GM12878 (cell line): ENCODE results near the gene HK3. TPM values are rescaled to one million over a fixed set of nuclear protein-coding genes. Genes with fewer than 3 reads are reported as not detected.

Experiments
- ATAC-seq: fragments of 200-7000 bp; cut with Tn5 transposase; 3 replicates; pipeline ENCODE4 v1.9.1; 2020; ENCODE audit warnings: mild to moderate bottlenecking, moderate library complexity
- BruUV-seq: library from RNA; stranded (reverse); fragments of 400-500 nt; replicated peaks from 2 replicates; lab custom pipeline; 2021; lab: Mats Ljungman, UMichigan
- CTCF ChIA-PET: fragments of 300-600 bp; sonication (Branson Sonifier 250); formaldehyde crosslinking; extraction: SDS; loops from one replicate; lab custom pipeline; 2021; ENCODE audit warnings: inconsistent platforms; lab: Yijun Ruan, JAX
- POLR2A ChIA-PET: fragments of 350-600 bp; formaldehyde crosslinking; extraction: SDS; loops from one replicate; lab custom pipeline; 2021; ENCODE audit warnings: inconsistent platforms; lab: Charles Lee
- RAD21 ChIA-PET: fragments of 300-600 bp; sonication (Branson Sonifier 250); formaldehyde crosslinking; loops from one replicate; lab custom pipeline; 2023; ENCODE audit warnings: antibody characterized with exemption; ENCODE audit not compliant: unreplicated experiment; lab: Charles Lee
- SMC1A ChIA-PET: fragments of 300-600 bp; sonication (Branson Sonifier 250); formaldehyde crosslinking; loops from one replicate; lab custom pipeline; 2023; ENCODE audit not compliant: unreplicated experiment, uncharacterized antibody; lab: Charles Lee
- DNase-seq: peaks from one replicate; pipeline ENCODE4 v3.0.0-alpha.2; 2011; ENCODE audit warnings: low read depth, low spot score
- FAIRE-seq: peaks from 3 replicates; lab custom pipeline; 2011; peaks lifted over from hg19 to GRCh38; lab: Jason Lieb, UNC
- H2AFZ ChIP-seq: 2 replicates; pipeline ENCODE4 v1.6.0; 2011; ENCODE audit warnings: low read depth, low read length, control low read depth; ENCODE audit not compliant: control insufficient read depth
- H3K27ac ChIP-seq: 2 replicates; pipeline ENCODE4 v1.5.1; 2011; ENCODE audit warnings: control low read depth; ENCODE audit not compliant: control insufficient read depth, insufficient read depth
- H3K27me3 ChIP-seq, 2 experiments: replicated peaks in 1 of 2; 2 replicates each; pipeline versions ENCODE4 v1.6.0 to v1.6.1; 2011; ENCODE audit warnings: low read length in 1 of 2; ENCODE audit not compliant: control insufficient read depth in 2 of 2, insufficient read depth in 2 of 2
- H3K36me3 ChIP-seq, 2 experiments: 2 replicates each; pipeline ENCODE4 v1.5.1; 2011; ENCODE audit warnings: low read length in 1 of 2; ENCODE audit not compliant: control insufficient read depth in 2 of 2, insufficient read depth in 2 of 2
- H3K4me1 ChIP-seq: 2 replicates; pipeline ENCODE4 v1.6.1; 2011; ENCODE audit warnings: mild to moderate bottlenecking, low read length, moderate library complexity, mixed read lengths; ENCODE audit not compliant: control insufficient read depth, insufficient read depth
- H3K4me2 ChIP-seq: 2 replicates; pipeline ENCODE4 v1.6.0; 2011; ENCODE audit warnings: control low read depth; ENCODE audit not compliant: control insufficient read depth, insufficient read depth
- H3K4me3 ChIP-seq: fragments of 200-600 bp; sonication (generic); 2 replicates; pipeline ENCODE4 v1.5.1; 2016
- H3K79me2 ChIP-seq: 2 replicates; pipeline ENCODE4 v1.6.0; 2011; ENCODE audit warnings: low read length; ENCODE audit not compliant: control insufficient read depth, insufficient read depth
- H3K9ac ChIP-seq: 2 replicates; pipeline ENCODE4 v1.8.0; 2011; ENCODE audit warnings: low read length, control low read depth, mixed read lengths; ENCODE audit not compliant: control insufficient read depth, insufficient read depth
- H3K9me3 ChIP-seq: replicated peaks from 3 replicates; pipeline ENCODE4 v1.5.1; 2011; ENCODE audit warnings: mild to moderate bottlenecking, low read length; ENCODE audit not compliant: control insufficient read depth, insufficient read depth
- H4K20me1 ChIP-seq: 2 replicates; pipeline ENCODE4 v1.6.0; 2011; ENCODE audit not compliant: control insufficient read depth, insufficient read depth
- ASH2L ChIP-seq: fragments of 300-600, 200-600 bp; sonication (generic); IDR thresholded peaks from 2 replicates; pipeline ENCODE4 v1.6.1; 2017; ENCODE audit warnings: low read depth, mild to moderate bottlenecking, borderline replicate concordance
- CBX5 ChIP-seq: sonication (generic); IDR thresholded peaks from 2 replicates; pipeline ENCODE4 v1.6.1; 2016; ENCODE audit warnings: low read depth, moderate library complexity, mild to moderate bottlenecking, inconsistent platforms
- CREB1 ChIP-seq: IDR thresholded peaks from 2 replicates; pipeline ENCODE4 v1.6.1; 2012; ENCODE audit warnings: low read depth, mild to moderate bottlenecking, inconsistent platforms
- CREM ChIP-seq: IDR thresholded peaks from 2 replicates; pipeline ENCODE4 v1.6.1; 2014; ENCODE audit warnings: antibody characterized with exemption, low read depth
- GABPA ChIP-seq: IDR thresholded peaks from 2 replicates; pipeline ENCODE4 v1.6.1; 2014; ENCODE audit warnings: antibody characterized with exemption, low read depth, mild to moderate bottlenecking, inconsistent platforms
- KDM1A ChIP-seq: fragments of 200-600 bp; sonication (generic); IDR thresholded peaks from 2 replicates; pipeline ENCODE4 v1.6.1; 2016; ENCODE audit warnings: borderline replicate concordance
- MEF2B ChIP-seq: fragments of 450-650 bp; IDR thresholded peaks from 2 replicates; pipeline ENCODE4 v1.6.1; 2018; ENCODE audit warnings: mild to moderate bottlenecking, moderate library complexity; ENCODE audit not compliant: partially characterized antibody, poor library complexity, severe bottlenecking
- NR2F1 ChIP-seq: fragments of 450-650 bp; conservative IDR thresholded peaks from 2 replicates; pipeline ENCODE4 v1.6.1; 2017; ENCODE audit warnings: mild to moderate bottlenecking
- NRF1 ChIP-seq: conservative IDR thresholded peaks from 2 replicates; pipeline ENCODE4 v1.6.1; 2011; ENCODE audit warnings: mild to moderate bottlenecking, low read depth, low read length, improper control_type of control experiment
- SMAD5 ChIP-seq: IDR thresholded peaks from 2 replicates; pipeline ENCODE4 v1.6.1; 2016; ENCODE audit warnings: antibody characterized with exemption, low read depth
- SUZ12 ChIP-seq: fragments of 200-600 bp; sonication (generic); IDR thresholded peaks from one replicate; pipeline ENCODE4 v1.6.1; 2018; ENCODE audit warnings: antibody characterized with exemption, mild to moderate bottlenecking; ENCODE audit not compliant: unreplicated experiment
- TBL1XR1 ChIP-seq: IDR thresholded peaks from 2 replicates; pipeline ENCODE4 v1.6.1; 2012; ENCODE audit warnings: low read depth, low read length, improper control_type of control experiment
- ZBTB40 ChIP-seq: fragments of 450-650 bp; IDR thresholded peaks from 2 replicates; pipeline ENCODE4 v1.6.1; 2016; ENCODE audit warnings: mild to moderate bottlenecking, moderate library complexity, borderline replicate concordance
- WGBS: methylation state at CpG from one replicate; pipeline ENCODE4 v1.1.6; 2016; ENCODE audit warnings: low lambda C conversion rate; ENCODE audit not compliant: insufficient replicate concordance, insufficient coverage; ENCODE audit errors: missing lambda C conversion rate; 5-methylcytosine and 5-hydroxymethylcytosine counted together
- in situ Hi-C: fragments of 300-500 bp; cut with MboI; formaldehyde crosslinking; loops from 9 replicates; pipeline ENCODE4 v1.14.3; 2018; ENCODE audit warnings: mixed read lengths
- intact Hi-C: fragments of 100-400 bp; cut with micrococcal nuclease; formaldehyde crosslinking; loops from one replicate; pipeline ENCODE4 v1.14.2; 2022; ENCODE audit not compliant: unreplicated experiment
- polyA plus RNA-seq, 11 experiments: library from polyadenylated mRNA; depleted of rRNA in 4 of 11; unstranded in 6 of 11; stranded (reverse) in 5 of 11; fragments of >200 nt; fragmentation: Nextera tagmentation in 4 of 11; fragmentation: Illumina TruSeq in 1 of 11; extraction: Ambion mirVana in 4 of 11; extraction: Trizol in 1 of 11; gene quantifications; 1 replicate in 1 of 11; 2 replicates in 10 of 11; pipeline versions ENCODE4 v1.2.1 to v1.2.3, GENCODE V29; 2011 to 2016; ENCODE audit warnings: inconsistent platforms in 2 of 11, missing spikeins in 2 of 11, low read depth in 1 of 11
- total RNA-seq, 4 experiments: library from RNA; depleted of rRNA in 3 of 4; stranded (reverse); fragments of >200 nt in 3 of 4; fragmentation: Illumina TruSeq in 1 of 4; extraction: Trizol in 1 of 4; gene quantifications; 2 replicates each; pipeline versions ENCODE4 v1.2.1 to v1.2.3, GENCODE V29; 2013 to 2021
- TF ChIP-seq, protein P1 (sequence below): fragments of 450-650 bp; IDR thresholded peaks from 2 replicates; pipeline ENCODE4 v1.6.1; 2017; ENCODE audit warnings: antibody characterized with exemption, mild to moderate bottlenecking, moderate library complexity
- TF ChIP-seq, protein P2 (sequence below): IDR thresholded peaks from 2 replicates; pipeline ENCODE4 v1.6.1; 2011; ENCODE audit warnings: low read depth, mild to moderate bottlenecking, low read length, moderate library complexity, borderline replicate concordance; ENCODE audit errors: extremely low read depth

Gene HK3
- total and polyA plus RNA-seq, 10 of the 15 experiments (the other 5 are each of a cell fraction or from before 2014, with no cell fraction given), result 0.13 to 1.3 (median 0.26) TPM; not detected in 4

DNA sequence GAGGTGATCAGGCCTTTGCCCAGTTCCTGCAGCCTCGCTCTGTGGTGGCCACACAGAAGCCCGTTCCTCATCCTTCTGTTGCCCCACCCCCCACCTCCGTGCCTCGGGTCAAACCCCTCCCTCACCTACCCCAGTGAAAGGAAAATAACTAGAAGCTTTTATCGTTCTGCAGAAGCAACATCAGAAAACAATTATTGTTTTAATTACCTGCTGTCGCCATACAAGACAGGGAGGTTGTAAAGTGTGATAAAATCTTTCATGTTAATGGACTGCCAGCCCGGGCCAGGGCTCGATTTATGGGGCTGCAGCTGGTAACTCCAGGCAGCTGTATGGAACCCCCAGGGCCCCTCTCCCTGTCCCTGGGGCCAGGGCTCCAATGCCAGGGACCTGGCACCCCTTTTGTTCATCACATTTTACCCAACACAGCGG lies 68.1 kb downstream of the HK3 start:
- SMC1A ChIA-PET, result no interaction called here
- no TSS peak for BruUV-seq
- in situ Hi-C loops (no loop called here), intact Hi-C loops (no loop called here)
- Histone ChIP-seq H3K36me3 (no peaks in the 10 kb centered on the region), H3K4me1 (no peaks in the 10 kb centered on the region), H3K4me2 (no peak overlapping the region), H3K9ac (no peak overlapping the region), H3K9me3 (no peaks in the 10 kb centered on the region), H4K20me1 (no peaks in the 10 kb centered on the region), H3K27ac (no peak overlapping the region), H3K27me3 (no peaks in the 10 kb centered on the region; a peak in 2 of 4 replicates), H2AFZ (no peak overlapping the region), H3K79me2 (no peaks in the 10 kb centered on the region), H3K4me3 (no peak overlapping the region)
- no peak for ATAC-seq
- CTCF ChIA-PET, result no interaction called here
- WGBS, result 14% methylated on average over 8 of the region's 9 CpGs
- POLR2A ChIA-PET, result interaction anchor here (0.7 kb wide), 1 partner anchor 33 kb away, joined by 5 read pairs; no protein-coding TSS in a partner anchor
- FAIRE-seq, result no peak
- no peak for DNase-seq
- RAD21 ChIA-PET, result no interaction called here
- TF ChIP-seq TBL1XR1 (no peak), NR2F1 (no peak), GABPA (no peak), KDM1A (no peak), MEF2B (no peak), ZBTB40 (no peak), CREB1 (no peak), SMAD5 (no peak), NRF1 (no peak), SUZ12 (no peak), CREM (no peak), CBX5 (no peak), ASH2L (no peak)
- TF ChIP-seq, protein P1, sequence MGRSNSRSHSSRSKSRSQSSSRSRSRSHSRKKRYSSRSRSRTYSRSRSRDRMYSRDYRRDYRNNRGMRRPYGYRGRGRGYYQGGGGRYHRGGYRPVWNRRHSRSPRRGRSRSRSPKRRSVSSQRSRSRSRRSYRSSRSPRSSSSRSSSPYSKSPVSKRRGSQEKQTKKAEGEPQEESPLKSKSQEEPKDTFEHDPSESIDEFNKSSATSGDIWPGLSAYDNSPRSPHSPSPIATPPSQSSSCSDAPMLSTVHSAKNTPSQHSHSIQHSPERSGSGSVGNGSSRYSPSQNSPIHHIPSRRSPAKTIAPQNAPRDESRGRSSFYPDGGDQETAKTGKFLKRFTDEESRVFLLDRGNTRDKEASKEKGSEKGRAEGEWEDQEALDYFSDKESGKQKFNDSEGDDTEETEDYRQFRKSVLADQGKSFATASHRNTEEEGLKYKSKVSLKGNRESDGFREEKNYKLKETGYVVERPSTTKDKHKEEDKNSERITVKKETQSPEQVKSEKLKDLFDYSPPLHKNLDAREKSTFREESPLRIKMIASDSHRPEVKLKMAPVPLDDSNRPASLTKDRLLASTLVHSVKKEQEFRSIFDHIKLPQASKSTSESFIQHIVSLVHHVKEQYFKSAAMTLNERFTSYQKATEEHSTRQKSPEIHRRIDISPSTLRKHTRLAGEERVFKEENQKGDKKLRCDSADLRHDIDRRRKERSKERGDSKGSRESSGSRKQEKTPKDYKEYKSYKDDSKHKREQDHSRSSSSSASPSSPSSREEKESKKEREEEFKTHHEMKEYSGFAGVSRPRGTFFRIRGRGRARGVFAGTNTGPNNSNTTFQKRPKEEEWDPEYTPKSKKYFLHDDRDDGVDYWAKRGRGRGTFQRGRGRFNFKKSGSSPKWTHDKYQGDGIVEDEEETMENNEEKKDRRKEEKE, result no peak
- TF ChIP-seq, protein P2, sequence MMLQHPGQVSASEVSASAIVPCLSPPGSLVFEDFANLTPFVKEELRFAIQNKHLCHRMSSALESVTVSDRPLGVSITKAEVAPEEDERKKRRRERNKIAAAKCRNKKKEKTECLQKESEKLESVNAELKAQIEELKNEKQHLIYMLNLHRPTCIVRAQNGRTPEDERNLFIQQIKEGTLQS, result no peak
